SU-DHL-6 (cell line): ENCODE data around the gene FHOD3.

Experiments
- CTCF ChIP-seq: fragments of 200-600 bp; sonication (generic); IDR thresholded peaks from one replicate; pipeline ENCODE4 v1.5.1; 2017; ENCODE audit warnings: antibody characterized with exemption, mild to moderate bottlenecking, low read length, moderate library complexity; ENCODE audit not compliant: insufficient read depth, poor library complexity, severe bottlenecking
- EZH2phosphoT487 ChIP-seq: fragments of 200-600 bp; sonication (generic), shearing (Covaris generic); conservative IDR thresholded peaks from 2 replicates; pipeline ENCODE4 v1.6.1; 2018; ENCODE audit warnings: mild to moderate bottlenecking, antibody characterized with exemption, low read length, moderate library complexity, mixed read lengths

DNA sequence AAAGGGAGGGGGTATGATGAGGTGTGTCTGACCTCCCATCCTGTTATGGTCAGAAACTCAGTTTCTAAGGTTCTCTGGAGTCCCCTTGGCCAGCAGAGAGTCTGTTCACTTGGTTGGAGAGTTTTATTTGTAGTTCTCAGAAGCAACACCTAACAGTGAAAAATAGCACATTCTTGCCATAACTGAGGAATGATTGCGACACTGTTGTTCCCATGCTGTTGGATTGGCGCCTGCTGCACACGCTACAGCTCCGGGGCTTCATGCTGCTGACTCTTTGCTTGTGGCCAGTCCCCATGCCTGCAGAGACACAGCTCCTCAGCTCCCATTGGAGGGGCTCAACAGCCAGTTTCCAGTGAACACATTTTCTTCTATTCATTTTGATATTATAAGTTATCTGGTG lies 489.2 kb downstream of the FHOD3 start:
- TF ChIP-seq CTCF (no peak), EZH2phosphoT487 (no peak)
